ENCODE data around the gene PPP3R2. TPM values are rescaled to one million over a fixed set of nuclear protein-coding genes. Genes with fewer than 3 reads are reported as not detected.

PPP3R2 gene
- total RNA-seq, 1 donor from 2014 or later: not detected

- no peaks in the 10 kb centered on the region for H3K36me3 ChIP-seq
- H3K27me3 ChIP-seq (ENCODE audit: low read depth): peaks cover 52% of the 10 kb centered on the region
- no peak for DNase-seq
- no peak overlapping the region for H3K27ac ChIP-seq (replicated peaks)
- H3K4me3 ChIP-seq: no peak overlapping the region
- TF ChIP-seq, protein P1, sequence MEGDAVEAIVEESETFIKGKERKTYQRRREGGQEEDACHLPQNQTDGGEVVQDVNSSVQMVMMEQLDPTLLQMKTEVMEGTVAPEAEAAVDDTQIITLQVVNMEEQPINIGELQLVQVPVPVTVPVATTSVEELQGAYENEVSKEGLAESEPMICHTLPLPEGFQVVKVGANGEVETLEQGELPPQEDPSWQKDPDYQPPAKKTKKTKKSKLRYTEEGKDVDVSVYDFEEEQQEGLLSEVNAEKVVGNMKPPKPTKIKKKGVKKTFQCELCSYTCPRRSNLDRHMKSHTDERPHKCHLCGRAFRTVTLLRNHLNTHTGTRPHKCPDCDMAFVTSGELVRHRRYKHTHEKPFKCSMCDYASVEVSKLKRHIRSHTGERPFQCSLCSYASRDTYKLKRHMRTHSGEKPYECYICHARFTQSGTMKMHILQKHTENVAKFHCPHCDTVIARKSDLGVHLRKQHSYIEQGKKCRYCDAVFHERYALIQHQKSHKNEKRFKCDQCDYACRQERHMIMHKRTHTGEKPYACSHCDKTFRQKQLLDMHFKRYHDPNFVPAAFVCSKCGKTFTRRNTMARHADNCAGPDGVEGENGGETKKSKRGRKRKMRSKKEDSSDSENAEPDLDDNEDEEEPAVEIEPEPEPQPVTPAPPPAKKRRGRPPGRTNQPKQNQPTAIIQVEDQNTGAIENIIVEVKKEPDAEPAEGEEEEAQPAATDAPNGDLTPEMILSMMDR (IDR thresholded peaks at IDR 0.05; ENCODE audit: borderline replicate concordance): no peak
- intact Hi-C loops (cut with micrococcal nuclease): no loop called here
- H3K4me1 ChIP-seq: no peaks in the 10 kb centered on the region
- H3K9me3 ChIP-seq (replicated peaks): no peaks in the 10 kb centered on the region
Observed at GRCh38 chr9:101604296-101604695, 9.5 kb upstream of the PPP3R2 start.

GRCh38 chr9:101601904-101602765 lies 7.4 kb upstream of the PPP3R2 start:
- no peaks in the 10 kb centered on the region for H3K9me3 ChIP-seq (replicated peaks)
- TF ChIP-seq, protein P1 (IDR thresholded peaks at IDR 0.05; ENCODE audit: borderline replicate concordance): peak; percentile 70
- DNase-seq: no peak
- intact Hi-C loops (cut with micrococcal nuclease): no loop called here
- no peak overlapping the region for H3K4me3 ChIP-seq
- H3K27me3 ChIP-seq (ENCODE audit: low read depth): peaks cover 46% of the 10 kb centered on the region
- H3K36me3 ChIP-seq: no peaks in the 10 kb centered on the region
- H3K27ac ChIP-seq (replicated peaks): no peak overlapping the region
- H3K4me1 ChIP-seq: no peaks in the 10 kb centered on the region

GRCh38 chr9:101593345-101593744 lies 1.4 kb downstream of the PPP3R2 start:
- Histone ChIP-seq H3K9me3 (replicated peaks) (no peaks in the 10 kb centered on the region), H3K4me1 (no peaks in the 10 kb centered on the region), H3K36me3 (no peaks in the 10 kb centered on the region), H3K27ac (replicated peaks) (no peak overlapping the region), H3K4me3 (no peak overlapping the region), H3K27me3 (ENCODE audit: low read depth) (peaks cover 17% of the 10 kb centered on the region)
- TF ChIP-seq, protein P1 (IDR thresholded peaks at IDR 0.05; ENCODE audit: borderline replicate concordance): no peak
- intact Hi-C loops (cut with micrococcal nuclease): no loop called here
- DNase-seq: no peak

GRCh38 chr9:101592788-101593187 lies 2.0 kb downstream of the PPP3R2 start:
- TF ChIP-seq, protein P1 (IDR thresholded peaks at IDR 0.05; ENCODE audit: borderline replicate concordance): no peak
- Histone ChIP-seq H3K4me1 (no peaks in the 10 kb centered on the region), H3K27me3 (ENCODE audit: low read depth) (peaks cover 17% of the 10 kb centered on the region), H3K4me3 (no peak overlapping the region), H3K36me3 (no peaks in the 10 kb centered on the region), H3K27ac (replicated peaks) (no peak overlapping the region), H3K9me3 (replicated peaks) (no peaks in the 10 kb centered on the region)
- DNase-seq: no peak
- intact Hi-C loops (cut with micrococcal nuclease): no loop called here

- Histone ChIP-seq H3K4me1 (no peaks in the 10 kb centered on the region), H3K36me3 (no peaks in the 10 kb centered on the region), H3K27me3 (ENCODE audit: low read depth) (peaks cover 17% of the 10 kb centered on the region), H3K4me3 (no peak overlapping the region), H3K27ac (replicated peaks) (no peak overlapping the region), H3K9me3 (replicated peaks) (no peaks in the 10 kb centered on the region)
- TF ChIP-seq, protein P1 (IDR thresholded peaks at IDR 0.05; ENCODE audit: borderline replicate concordance): no peak
- DNase-seq: no peak
- intact Hi-C loops (cut with micrococcal nuclease): no loop called here
Observed at GRCh38 chr9:101591787-101592446, 2.9 kb downstream of the PPP3R2 start.
